Hematopoietic multipotent progenitor cell treated with erythropoietin and hydrocortisone succinate and interleukin-3 and kit ligand, for 15 days (in vitro differentiated cells): ENCODE results near the gene PIP4K2C.

Experiments used
- DNase-seq: peaks from one replicate; pipeline ENCODE4 v3.0.0-alpha.2; 2015; ENCODE audit warnings: low spot score

Gene PIP4K2C

DNA sequence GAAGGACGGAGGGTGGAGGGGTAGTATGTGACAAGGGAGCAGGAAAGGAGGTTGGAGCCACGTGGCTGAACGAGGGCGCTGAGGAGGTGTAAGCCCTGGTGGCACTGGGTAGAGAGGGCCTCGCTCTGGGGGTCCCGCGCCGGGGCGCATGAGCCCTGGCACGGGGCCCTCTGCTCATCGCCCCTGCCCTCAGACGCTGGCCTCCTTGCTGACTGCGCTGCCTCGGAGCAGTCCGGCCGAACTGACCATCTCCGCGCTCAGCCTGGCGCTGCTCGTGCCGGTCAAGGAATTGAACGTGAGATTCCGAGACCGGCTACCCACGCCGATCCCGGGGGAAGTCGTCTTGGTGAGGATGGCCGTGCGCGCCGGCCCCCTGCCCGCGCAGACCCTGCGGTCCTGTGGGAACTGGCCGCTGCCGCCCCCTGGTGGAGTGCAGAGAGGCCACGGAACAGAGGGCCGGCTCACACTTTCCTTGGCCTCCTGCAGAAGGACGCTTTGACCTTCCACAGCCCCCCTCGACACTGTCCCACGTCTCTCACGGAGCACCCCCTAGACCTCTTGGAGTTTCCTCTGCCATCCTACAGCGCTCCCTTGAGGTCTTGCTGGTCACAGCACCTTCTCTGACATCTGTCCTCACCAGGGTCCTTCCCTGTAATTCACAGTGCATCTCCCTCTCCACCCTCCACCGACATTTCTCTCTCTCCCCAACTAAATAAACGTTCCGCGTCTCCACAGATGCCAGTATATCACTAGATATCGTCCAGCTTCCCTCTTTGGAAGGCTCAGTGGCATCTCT lies 30.7 kb downstream of the PIP4K2C start:
- peak; percentile 41 for DNase-seq

DNA sequence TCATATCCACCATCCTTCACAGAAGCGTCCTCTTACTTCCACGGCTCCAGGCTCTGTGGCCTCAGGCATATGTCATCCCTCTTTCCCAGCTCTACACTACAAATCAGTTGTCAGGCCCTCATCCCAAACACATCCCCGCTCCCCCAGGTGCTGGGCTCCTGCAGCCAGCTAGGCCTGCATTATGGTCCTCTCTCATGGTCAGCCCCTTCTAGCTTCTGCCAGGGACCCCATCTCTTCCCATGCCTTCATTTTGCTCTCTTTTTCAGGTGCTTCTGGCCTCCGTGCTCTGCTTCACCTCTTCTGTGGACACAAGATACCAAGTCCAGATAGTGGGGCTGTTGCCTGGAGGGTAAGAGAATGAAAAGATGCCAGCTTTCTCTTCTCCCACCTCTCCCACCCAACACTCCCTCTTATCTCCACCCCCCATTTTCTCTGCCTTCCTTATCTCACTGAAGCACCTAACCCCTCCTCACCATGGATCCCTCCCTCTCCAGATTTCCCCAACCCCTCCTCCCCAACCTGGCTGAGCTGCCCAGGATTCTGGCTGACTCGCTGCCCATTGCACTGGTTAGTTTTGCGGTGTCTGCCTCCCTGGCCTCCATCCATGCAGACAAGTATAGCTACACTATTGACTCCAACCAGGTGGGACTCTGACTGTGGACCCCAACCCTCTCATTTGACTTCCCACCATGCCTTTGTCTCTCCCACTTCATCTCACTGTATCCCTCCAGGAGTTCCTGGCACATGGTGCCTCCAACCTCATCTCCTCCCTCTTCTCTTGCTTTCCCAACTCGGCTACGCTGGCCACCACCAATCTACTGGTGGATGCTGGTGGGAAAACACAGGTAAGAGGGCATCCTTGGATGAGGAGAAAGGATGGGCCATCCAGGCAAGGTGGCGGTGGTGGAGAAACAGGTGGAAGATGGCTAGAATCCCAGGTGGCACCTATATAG lies 31.6 kb downstream of the PIP4K2C start:
- no peak for DNase-seq

DNA sequence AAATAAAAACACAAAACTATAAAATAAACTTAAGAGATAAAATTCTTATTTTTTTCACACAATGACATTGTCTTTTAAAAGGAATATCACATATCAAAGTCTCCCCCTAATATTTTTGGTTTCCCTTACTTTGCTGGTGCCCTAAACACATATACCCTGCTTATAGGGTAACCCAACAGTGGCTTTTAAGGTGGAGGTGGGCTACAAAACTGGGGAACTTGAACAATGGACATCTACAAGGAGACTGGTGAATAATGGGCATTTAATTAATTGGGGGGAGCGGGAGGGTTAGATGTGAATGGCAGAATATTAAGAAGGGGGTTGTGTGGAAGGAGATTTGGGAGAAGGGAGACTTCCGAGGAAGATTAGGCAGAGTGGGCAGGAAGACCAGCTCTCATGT lies 32.4 kb downstream of the PIP4K2C start:
- DNase-seq: no peak

DNA sequence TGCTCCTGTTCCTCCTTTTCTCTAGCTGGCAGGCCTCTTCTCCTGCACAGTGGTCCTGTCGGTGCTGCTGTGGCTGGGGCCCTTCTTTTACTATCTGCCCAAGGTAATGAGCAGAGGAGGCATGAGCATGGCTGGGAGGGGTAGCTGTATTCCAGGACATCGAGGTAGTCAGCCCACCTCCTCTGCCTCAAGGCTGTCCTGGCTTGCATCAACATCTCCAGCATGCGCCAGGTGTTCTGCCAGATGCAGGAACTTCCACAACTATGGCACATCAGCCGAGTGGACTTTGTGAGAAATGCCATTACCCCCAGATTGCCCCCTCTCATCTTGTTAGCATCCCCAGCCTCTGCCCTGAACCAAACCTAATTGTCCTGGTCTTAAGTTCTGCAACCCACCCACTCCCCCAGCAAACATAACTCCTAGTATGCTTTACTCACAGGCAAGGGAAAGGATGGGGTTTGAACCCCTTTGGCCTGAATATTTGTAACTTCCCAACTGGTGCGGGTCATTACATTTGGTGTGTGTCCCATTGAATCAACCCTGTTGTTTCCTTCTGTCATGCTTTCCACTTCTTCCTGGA lies 32.9 kb downstream of the PIP4K2C start:
- no peak for DNase-seq

DNA sequence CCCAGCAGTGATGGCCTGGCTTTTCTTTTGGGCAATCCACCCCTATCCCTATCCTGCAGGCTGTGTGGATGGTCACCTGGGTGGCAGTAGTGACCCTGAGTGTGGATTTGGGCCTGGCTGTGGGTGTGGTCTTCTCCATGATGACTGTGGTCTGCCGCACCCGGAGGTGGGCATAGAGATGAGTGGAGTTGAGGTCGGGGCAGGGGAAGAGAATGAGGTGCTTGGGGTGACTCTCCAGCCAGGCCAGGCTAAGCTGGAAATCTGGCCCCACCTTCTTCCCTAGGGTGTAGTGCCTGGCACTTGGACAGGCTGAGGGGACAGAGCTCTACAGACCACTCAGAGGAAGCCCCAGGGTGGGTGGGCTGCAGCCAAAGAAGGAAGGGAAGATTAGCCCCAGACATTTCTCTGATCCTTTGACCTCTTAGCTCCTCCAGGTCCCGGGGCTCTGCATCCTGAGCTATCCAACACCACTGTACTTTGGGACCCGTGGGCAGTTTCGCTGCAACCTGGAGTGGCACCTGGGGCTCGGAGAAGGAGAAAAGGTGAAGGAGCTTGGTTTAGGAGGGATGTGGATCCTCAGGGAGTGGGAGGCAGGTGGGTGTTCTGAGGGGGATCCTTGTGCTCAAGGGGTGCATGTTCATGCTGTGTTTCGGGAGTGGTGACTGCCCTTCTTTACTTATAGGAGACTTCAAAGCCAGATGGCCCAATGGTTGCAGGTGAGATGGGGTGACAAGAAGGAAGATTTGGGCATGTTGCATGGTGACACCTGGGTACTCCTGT lies 33.6 kb downstream of the PIP4K2C start:
- no peak for DNase-seq

DNA sequence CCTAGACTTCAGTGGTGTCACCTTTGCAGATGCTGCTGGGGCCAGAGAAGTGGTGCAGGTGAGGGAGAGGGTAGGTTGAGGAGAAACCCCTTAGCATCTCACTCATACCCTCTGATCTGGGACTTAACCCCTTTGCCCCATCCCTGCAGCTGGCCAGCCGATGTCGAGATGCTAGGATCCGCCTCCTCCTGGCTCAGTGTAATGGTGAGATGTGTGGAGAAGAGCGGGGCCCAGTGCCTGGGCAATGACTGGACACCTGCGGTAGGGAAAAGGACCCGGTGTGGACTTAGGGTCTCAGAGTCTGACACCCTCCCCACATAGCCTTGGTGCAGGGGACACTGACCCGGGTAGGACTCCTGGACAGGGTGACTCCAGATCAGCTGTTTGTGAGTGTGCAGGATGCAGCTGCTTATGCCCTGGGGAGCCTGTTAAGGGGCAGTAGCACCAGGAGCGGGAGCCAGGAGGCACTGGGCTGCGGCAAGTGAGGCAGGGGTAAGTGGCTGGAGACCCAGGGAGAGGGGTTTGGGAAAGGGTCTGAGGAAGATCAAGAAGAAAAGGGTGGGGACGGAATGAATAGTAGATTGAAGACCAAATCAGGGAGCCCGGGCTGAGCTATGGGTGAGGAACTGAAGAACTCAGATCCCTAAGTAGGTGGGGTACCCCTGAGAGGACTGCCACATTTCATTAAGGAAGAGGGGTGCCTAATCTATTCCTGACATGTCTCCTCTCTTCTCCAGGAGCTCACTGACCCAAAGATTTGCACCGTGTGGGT lies 34.5 kb downstream of the PIP4K2C start:
- no peak for DNase-seq

DNA sequence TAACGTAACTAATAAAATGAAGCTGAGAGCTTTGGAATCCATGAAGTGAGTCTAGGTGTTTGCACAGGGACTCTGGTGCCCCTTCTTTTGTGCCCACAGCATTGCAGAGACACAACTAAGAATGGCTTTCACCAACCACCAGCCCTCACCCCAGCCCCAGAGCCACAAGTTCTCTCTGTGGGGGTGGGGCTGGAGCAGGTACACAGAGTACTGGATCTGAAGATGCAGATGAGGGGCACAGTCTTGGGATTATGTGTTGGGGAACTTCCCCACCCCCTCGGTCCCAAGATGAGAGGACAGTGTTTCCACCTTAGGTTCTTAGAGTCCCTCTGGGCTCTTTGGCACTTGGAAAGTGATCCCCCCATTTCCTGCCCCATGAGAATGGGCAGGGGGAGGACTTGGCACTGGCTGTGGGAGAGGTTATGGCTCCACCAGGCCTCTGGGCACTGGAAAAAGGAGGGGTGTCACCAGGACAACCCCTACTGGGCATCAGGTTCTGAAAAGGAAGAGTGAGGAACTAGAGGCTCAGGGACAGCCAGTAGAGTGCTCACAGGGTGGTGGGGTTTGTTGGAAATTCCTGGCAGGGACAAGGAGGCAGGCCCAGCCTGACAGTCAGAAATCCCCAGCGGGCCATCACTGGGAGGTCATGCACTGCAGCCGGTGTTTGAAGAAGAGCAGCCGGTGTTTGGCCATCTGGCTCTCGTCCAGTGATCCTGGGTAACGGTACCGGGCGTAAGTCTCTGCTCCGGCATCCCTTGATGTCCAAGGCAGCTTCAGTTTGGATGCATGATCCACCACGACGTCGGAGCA lies 35.3 kb downstream of the PIP4K2C start:
- DNase-seq: no peak

DNA sequence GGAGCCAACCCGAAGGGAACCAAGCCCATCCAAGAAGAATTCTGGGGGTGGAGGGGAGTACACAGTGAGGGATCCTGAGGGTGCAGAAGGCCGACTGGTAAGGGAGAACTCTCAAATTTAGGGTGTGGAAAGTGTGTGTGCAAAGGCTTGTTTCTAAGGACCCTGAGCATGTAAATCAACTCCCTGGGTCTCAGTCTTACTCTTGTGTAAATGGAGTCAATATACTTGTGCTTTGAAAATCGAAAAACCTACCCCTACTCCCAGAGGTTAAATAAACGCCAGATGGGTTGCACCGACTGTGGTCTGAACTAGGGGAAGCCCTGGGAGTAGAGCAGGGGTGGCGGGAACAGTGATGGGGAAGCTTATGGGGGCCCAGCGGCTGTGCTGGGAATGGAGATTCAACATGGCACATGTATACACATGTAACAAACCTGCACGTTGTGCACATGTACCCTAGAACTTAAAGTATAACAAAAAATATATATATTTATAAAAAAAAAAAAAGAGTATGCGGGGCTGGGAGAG lies 36.0 kb downstream of the PIP4K2C start:
- no peak for DNase-seq

DNA sequence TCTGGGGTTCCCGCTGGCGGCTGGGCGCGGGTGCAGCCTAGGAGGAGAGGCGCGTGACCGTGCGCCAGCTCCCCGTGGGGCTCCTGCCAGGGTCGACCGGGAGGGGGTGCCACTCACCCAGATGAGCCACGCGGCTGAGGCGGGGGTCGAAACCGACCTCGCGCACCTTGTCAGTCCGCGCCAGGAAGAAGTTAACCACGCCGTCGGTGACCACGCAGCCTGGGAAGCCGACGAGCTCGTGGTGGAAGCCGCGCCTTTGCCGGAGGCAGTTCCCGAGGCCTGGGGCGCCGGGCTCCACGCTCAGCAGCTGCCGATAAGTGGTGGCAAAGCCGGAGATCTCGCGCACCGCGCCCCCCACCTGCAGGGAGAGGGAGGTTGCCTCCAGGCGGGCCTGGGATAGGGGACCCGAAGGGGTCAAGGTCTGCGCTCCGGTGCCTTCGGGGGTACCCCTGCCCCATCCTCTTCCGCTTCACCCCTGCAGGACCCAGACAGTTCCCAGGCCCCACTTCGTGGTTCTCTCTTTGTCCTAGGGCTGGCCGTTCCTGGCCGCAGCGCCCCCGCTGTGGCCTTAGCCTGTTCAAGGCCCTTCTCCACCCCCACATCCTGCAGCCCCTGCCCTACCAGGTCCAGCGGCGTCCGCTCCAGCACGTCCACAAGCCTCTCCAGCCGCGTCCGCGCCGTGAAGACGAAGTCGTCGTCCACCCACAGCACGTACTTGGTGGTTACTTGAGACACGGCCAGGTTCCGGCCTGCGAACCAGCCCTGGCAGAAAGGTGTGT lies 36.7 kb downstream of the PIP4K2C start:
- no peak for DNase-seq

DNA sequence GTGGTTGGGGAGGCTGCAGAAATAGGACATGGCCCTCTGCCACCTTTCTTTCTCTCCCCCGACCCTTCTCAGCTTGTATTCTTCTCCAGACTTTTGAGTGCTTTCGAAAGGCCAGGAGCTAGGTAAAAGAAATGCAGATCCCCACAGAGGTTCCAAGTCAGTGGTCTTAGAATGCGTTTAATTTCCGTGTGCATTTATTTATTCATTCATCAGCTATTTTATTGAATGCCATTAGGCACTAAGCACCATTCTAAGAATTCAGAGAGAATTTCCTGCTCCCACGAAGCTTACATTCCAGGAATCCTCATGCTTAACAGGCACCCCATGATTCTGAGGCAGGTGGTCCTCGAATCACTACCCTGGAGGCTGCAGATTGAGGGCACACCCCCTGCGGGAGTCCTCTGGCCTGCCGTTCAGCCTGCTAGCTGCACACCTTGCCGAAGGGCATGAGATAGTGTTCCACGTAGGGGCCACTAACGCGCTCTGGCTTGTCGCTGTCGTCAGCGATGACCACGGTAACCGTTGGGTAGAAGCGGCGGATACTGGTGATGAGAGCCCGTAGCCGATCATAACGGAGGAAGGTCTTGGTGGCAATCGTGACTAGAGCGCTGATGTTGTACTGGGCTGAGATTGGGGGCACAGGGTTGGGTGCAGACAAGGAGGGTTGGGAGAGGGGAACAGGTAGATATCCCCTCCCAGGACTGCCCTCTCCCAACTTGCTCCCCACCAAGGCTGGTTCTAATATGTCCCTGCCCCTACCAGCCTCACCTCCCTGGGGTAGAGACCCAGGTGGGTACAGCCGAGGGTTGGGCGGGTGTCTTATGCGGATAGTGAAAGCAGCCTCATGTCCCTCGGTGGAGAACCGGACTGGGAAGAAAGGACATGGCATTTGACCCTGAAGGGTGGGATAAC lies 37.5 kb downstream of the PIP4K2C start:
- no peak for DNase-seq

DNA sequence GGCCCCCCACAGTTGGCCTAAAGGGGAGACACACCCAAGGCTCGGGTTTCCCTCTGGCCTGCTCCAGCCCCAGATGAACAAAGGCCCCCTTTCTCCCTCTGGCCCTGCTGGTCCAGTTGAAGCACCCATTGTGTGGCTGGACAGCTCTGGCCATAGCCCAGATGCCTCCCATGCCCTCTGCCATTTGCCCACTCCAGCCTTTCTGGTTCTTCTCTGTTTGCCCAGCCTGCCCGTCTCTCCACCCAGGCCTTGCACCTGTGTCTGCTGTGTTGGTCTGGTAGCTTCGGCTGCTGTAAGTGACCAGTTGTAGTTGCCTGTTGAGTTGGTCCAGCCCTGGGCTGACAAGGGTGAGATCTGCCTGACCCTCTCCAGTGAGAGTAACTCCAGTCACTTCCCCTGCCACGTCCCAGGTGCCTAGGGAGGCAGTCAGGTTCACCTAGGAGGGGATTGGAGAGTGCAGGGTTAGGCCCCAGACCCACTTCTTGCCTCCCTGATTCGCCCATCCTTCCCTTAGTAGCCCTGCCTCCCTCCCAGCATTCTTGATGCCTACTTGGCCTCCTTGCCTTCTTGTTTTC lies 39.0 kb downstream of the PIP4K2C start:
- DNase-seq: no peak

DNA sequence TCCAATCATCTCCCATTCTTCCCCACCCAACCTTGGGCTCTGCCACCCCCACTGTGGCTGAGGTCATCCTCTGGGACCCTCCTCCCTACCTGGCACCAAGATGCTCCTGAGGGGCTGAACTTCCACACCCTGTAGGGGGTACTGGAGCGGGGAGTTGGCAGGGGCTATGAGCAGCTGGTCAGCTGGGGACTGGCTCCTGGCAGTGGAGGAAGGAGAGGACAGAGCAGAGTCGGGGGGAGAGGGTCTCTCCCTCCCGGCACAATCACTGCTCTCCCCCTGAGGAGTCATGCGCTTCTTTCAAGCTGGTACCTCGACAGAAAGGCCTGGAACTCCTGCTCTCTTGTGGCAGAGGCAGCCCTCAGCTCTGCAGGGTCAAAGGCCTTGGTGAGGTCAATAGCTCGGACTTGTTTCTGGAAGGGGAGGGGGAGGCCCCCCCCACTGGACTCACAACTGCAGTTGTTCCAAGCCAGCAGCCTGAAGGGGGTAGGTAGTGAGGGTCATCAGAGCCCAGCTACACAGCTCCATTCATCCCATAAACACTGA lies 40.0 kb downstream of the PIP4K2C start:
- no peak for DNase-seq

DNA sequence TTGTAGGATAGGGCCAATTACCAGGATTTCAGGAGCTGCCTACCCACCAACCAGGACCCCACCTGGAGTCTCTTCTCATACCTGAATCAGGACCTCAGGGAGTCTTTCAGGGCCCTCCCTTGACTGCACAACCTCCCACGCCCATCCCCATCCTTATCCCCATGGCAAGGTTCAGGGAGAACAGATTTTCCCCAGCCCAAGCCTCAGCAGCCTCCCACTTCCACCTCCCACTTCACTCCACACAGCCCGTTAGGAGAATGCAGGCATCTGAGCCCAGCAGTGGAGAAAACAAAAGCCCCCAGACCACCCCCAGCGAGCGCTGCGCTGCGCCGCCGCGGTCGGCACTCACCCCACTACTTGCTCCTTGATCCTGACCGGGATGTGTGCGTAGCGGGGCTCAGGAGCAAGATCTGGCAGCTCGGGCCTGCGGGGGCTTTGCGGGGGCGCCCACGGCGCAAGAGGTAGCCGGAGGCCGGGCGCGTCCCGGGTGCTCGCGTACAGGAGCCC lies 40.6 kb downstream of the PIP4K2C start:
- no peak for DNase-seq

DNA sequence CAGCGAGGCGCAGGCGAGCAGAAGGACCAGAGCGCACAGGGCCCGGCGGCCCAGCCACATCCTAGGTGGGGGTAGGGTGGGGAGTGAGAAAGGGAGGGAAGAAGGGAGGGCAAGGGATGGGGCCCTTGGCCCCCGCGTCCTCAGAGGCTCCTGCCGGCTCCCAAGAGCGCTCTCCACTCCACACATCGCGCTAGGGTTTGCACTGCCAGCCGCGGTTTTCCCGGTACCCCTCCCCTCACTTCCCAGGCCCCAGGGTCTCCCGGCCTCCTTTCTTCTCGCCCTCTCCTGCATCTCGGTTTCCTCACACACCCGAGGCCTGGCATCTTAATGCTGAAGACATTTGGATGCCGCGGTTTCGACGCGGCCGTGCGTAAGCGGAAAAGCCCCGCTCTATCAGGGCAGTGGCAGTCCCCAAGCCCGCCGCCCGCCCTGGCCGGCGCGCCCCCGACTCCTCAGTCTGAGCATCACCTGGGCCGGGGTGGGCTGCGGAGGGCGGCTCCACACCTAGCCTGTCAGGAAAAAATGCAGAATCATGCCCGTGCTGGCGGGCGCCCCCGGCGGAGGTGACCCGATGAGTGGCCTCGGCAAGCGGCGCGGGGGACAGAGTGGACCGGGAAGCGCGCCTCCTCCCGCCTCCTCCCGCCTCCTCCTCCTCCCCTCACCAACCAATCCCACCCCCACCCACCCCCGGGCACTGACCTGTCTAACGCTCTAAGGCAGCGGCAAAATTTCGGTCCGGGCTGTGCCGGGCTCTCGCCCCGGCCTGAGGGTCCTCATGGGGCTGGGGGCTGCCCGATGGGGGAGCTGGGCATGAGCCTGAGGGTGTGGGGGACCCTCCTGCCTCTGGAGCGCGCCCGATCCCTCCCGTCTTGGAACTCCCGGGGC lies 41.3 kb downstream of the PIP4K2C start:
- no peak for DNase-seq

DNA sequence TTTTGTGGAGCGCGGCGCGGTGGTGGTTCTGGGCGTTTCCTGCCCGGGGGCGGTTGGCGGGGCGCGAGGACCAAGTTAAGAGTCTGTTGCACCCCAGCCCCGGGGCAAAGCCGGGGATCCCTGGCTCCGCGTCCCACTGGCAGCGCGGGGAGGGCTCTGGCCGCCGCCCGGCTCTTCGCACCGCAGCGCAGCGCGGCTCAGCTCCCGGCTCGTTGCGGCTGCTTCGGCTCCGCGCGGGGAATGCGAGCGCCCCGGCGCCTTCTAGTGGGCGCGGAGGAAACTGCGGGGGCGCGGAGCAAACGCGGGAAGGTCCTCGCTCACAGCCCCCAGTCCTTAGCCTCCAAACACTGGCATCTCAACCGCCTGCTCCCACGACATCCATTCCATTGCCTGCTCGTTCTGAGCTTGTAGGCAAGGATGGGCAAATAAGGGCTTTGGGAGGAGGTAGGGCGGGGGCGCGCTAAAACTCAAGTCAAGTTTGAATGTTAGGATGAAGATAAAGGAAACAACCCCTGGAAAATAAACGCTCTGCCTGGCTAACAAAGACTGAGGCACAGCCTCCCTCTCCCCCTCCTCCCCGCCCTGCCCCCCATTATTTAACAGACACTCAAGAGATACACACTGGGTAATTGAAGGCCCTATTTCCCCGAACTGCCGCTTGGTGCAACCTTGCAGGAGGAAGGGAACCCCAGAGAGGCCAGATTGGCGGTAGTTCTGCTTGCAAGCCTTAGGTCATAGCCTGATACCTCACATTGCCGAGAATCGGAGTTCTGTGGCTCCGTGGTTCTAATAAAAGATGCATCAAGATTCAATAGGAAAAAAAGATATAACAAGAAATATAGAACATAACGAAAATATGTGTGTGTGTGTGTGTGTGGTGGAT lies 42.2 kb downstream of the PIP4K2C start, which contains the start of gene B4GALNT1:
B4GALNT1 (minus strand) TSS at position 244 of the 883 bp plus-strand sequence. CDS start 1,069 bp downstream, outside the sequence.
- peak; percentile 52 for DNase-seq
